HepG2 (cell line): ENCODE measurements around the gene SRD5A1. TPM values are rescaled to one million over a fixed set of nuclear protein-coding genes. Genes with fewer than 3 reads are reported as not detected.

Experiments
- FOSL2 ChIP-seq: sonication (generic); formaldehyde crosslinking; IDR thresholded peaks from 2 replicates; pipeline ENCODE4 v1.4.0; 2020; ENCODE audit warnings: missing genetic modification reagents
- HDAC6 ChIP-seq: fragments of 200-600 bp; sonication (generic); IDR thresholded peaks from 2 replicates; pipeline ENCODE4 v1.7.0; 2017; ENCODE audit warnings: mild to moderate bottlenecking, antibody characterized with exemption, low read length, low read depth
- HOXD1 ChIP-seq: sonication (generic); formaldehyde crosslinking; IDR thresholded peaks from 2 replicates; pipeline ENCODE4 v1.5.0; 2020; ENCODE audit warnings: missing genetic modification reagents
- IRF2 ChIP-seq: IDR thresholded peaks from 2 replicates; pipeline ENCODE4 v1.6.1; 2018; ENCODE audit warnings: missing genetic modification reagents, missing compliant biosample characterization
- KDM4B ChIP-seq: sonication (generic); formaldehyde crosslinking; IDR thresholded peaks from 2 replicates; pipeline ENCODE4 v1.4.0; 2020; ENCODE audit warnings: missing genetic modification reagents
- MAF1 ChIP-seq: sonication (generic); formaldehyde crosslinking; IDR thresholded peaks from 2 replicates; pipeline ENCODE4 v1.5.0; 2020; ENCODE audit warnings: missing genetic modification reagents, borderline replicate concordance
- MLX ChIP-seq: IDR thresholded peaks from 2 replicates; pipeline ENCODE4 v1.6.1; 2016
- TEAD3 ChIP-seq: optimal IDR thresholded peaks from 2 replicates; pipeline ENCODE3; 2016; ENCODE audit warnings: borderline replicate concordance
- THAP11 ChIP-seq: IDR thresholded peaks from 2 replicates; pipeline ENCODE4 v1.6.1; 2016; ENCODE audit warnings: missing biosample characterization, missing genetic modification reagents
- TMF1 ChIP-seq: sonication (generic); formaldehyde crosslinking; IDR thresholded peaks from 2 replicates; pipeline ENCODE4 v1.8.1; 2022; ENCODE audit warnings: low read depth, missing genetic modification reagents
- XBP1 ChIP-seq: sonication (generic); formaldehyde crosslinking; IDR thresholded peaks from 2 replicates; pipeline ENCODE4 v1.5.0; 2020; ENCODE audit warnings: missing genetic modification reagents
- YY1 ChIP-seq: IDR thresholded peaks from 2 replicates; pipeline ENCODE4 v1.6.1; 2011; ENCODE audit warnings: low read length, low read depth, moderate library complexity, mild to moderate bottlenecking; ENCODE audit not compliant: insufficient read depth, insufficient replicate concordance
- ZBTB33 ChIP-seq: sonication (generic); formaldehyde crosslinking; IDR thresholded peaks from 2 replicates; pipeline ENCODE4 v1.4.0; 2020; ENCODE audit warnings: missing genetic modification reagents
- ZNF136 ChIP-seq: sonication (generic); formaldehyde crosslinking; IDR thresholded peaks from 2 replicates; pipeline ENCODE4 v1.8.1; 2022; ENCODE audit warnings: low read depth, mild to moderate bottlenecking, moderate library complexity, missing genetic modification reagents
- ZNF430 ChIP-seq: sonication (generic); formaldehyde crosslinking; IDR thresholded peaks from 2 replicates; pipeline ENCODE4 v1.9.0; 2021; ENCODE audit warnings: mild to moderate bottlenecking, missing genetic modification reagents
- ZNF564 ChIP-seq: sonication (generic); formaldehyde crosslinking; IDR thresholded peaks from 2 replicates; pipeline ENCODE4 v1.8.1; 2023; ENCODE audit warnings: mild to moderate bottlenecking, missing genetic modification reagents
- ZNF574 ChIP-seq: sonication (generic); formaldehyde crosslinking; IDR thresholded peaks from 2 replicates; pipeline ENCODE4 v1.4.0; 2020; ENCODE audit warnings: missing genetic modification reagents
- ZNF589 ChIP-seq: sonication (generic); formaldehyde crosslinking; conservative IDR thresholded peaks from 2 replicates; pipeline ENCODE4 v1.8.0; 2022; ENCODE audit warnings: mild to moderate bottlenecking, moderate library complexity, missing genetic modification reagents
- ZNF720 ChIP-seq: sonication (generic); formaldehyde crosslinking; IDR thresholded peaks from 2 replicates; pipeline ENCODE4 v1.4.0; 2020; ENCODE audit warnings: missing genetic modification reagents
- ZSCAN21 ChIP-seq: sonication (generic); formaldehyde crosslinking; IDR thresholded peaks from 2 replicates; pipeline ENCODE4 v1.8.0; 2022; ENCODE audit warnings: mild to moderate bottlenecking, missing genetic modification reagents, moderate library complexity, borderline replicate concordance
- polyA plus RNA-seq, 8 experiments: library from polyadenylated mRNA; depleted of rRNA in 3 of 8; stranded (reverse) in 7 of 8; unstranded in 1 of 8; fragments of >200 nt; fragmentation: Illumina TruSeq in 4 of 8; extraction: Trizol in 4 of 8; gene quantifications; 2 replicates each; pipeline versions ENCODE4 v1.2.1 to v1.2.3, GENCODE V29; 2011 to 2016; ENCODE audit warnings: low read depth in 4 of 8, missing spikeins in 1 of 8, mixed read lengths in 1 of 8; ENCODE audit not compliant: insufficient read depth in 1 of 8
- total RNA-seq, 5 experiments: library from RNA; depleted of rRNA; stranded (reverse); fragments of >200 nt; fragmentation: Illumina TruSeq; extraction: Trizol; gene quantifications; 2 replicates each; pipeline ENCODE4 v1.2.3, GENCODE V29; 2016; ENCODE audit warnings: low read depth in 1 of 5
- TF ChIP-seq, protein P1 (sequence below): sonication (generic); formaldehyde crosslinking; IDR thresholded peaks from 2 replicates; pipeline ENCODE4 v1.4.0; 2020; ENCODE audit warnings: missing genetic modification reagents

Gene SRD5A1
- total and polyA plus RNA-seq, 2 of the 13 experiments (the other 11 are each of a cell fraction or from before 2014, with no cell fraction given), result 6.1 to 9.9 TPM

DNA sequence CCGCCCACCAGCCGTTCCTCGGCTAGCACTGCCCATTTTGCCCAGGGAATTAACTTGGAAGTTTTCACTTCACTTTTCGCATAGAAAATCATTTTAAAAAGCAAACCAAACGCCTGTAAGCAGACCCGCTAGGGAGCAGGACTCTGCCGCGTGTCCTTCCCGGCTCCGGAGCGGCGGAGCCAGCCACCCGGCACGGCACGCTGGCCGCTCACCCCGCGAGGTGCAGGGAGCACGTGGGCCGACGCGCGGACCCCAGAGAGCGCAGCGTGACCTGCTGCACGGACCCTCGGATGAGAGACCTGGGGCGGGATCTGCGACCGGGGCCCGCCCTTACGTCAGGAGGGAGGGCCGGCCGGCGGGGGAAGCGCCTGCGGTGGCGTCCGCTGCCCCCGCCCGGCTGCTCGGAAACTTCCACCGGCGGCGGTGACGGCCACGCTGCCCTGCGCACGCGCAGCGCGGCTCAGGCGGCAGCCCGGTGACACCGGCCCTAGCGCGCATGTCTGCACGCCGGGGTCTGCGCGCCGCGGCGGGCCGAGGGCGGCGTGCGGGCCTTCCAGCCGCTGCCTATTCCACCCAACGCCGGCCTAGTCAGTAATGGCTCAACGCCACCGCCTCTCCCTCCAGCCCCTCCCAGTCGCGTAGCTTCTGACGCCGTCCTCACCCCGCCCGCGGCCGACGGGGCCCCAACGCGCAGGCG lies 79.5 kb downstream of the SRD5A1 start (continued):
- TF ChIP-seq ZNF574 (CRISPR knock-in tag) (peak; percentile 81), ZNF720 (CRISPR knock-in tag) (no peak), ZNF589 (peak; percentile 36; the same call in 1 of the 2 replicates), TMF1 (CRISPR knock-in tag) (peak; percentile 82; the same call in 1 of the 2 replicates), YY1 (peak; percentile 60), HDAC6 (no peak), IRF2 (CRISPR knock-in tag) (no peak), ZSCAN21 (peak; percentile 77), THAP11 (CRISPR knock-in tag) (peak; percentile 65), XBP1 (CRISPR knock-in tag) (no peak), ZNF564 (CRISPR knock-in tag) (peak; percentile 73), ZBTB33 (CRISPR knock-in tag) (no peak), FOSL2 (CRISPR knock-in tag) (no peak), HOXD1 (CRISPR knock-in tag) (peak; percentile 63; the same call in 1 of the 2 replicates), MLX (CRISPR knock-in tag) (peak; percentile 72; the same call in 1 of the 2 replicates), KDM4B (CRISPR knock-in tag) (no peak), TEAD3 (CRISPR knock-in tag) (peak; percentile 18), MAF1 (CRISPR knock-in tag) (peak; percentile 41; the same call in 1 of the 2 replicates), ZNF430 (peak; percentile 96; the same call in 1 of the 2 replicates), ZNF136 (CRISPR knock-in tag) (no peak)
- TF ChIP-seq, protein P1, sequence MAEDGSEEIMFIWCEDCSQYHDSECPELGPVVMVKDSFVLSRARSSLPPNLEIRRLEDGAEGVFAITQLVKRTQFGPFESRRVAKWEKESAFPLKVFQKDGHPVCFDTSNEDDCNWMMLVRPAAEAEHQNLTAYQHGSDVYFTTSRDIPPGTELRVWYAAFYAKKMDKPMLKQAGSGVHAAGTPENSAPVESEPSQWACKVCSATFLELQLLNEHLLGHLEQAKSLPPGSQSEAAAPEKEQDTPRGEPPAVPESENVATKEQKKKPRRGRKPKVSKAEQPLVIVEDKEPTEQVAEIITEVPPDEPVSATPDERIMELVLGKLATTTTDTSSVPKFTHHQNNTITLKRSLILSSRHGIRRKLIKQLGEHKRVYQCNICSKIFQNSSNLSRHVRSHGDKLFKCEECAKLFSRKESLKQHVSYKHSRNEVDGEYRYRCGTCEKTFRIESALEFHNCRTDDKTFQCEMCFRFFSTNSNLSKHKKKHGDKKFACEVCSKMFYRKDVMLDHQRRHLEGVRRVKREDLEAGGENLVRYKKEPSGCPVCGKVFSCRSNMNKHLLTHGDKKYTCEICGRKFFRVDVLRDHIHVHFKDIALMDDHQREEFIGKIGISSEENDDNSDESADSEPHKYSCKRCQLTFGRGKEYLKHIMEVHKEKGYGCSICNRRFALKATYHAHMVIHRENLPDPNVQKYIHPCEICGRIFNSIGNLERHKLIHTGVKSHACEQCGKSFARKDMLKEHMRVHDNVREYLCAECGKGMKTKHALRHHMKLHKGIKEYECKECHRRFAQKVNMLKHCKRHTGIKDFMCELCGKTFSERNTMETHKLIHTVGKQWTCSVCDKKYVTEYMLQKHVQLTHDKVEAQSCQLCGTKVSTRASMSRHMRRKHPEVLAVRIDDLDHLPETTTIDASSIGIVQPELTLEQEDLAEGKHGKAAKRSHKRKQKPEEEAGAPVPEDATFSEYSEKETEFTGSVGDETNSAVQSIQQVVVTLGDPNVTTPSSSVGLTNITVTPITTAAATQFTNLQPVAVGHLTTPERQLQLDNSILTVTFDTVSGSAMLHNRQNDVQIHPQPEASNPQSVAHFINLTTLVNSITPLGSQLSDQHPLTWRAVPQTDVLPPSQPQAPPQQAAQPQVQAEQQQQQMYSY (CRISPR knock-in tag), result peak; percentile 51; the same call in 1 of the 2 replicates
